SKM-1 (cell line): ENCODE results near the gene RPS13.
"Not testable (repeated sequence)": the region's sequence is repeated elsewhere in the genome, so short reads cannot be mapped to it uniquely, and the experiment has no call there.

Source experiments
- DNase-seq: peaks from one replicate; lab custom pipeline; 2025; ENCODE audit not compliant: unreplicated experiment; lab: John Stamatoyannopoulos, UW

The RPS13 gene

DNA sequence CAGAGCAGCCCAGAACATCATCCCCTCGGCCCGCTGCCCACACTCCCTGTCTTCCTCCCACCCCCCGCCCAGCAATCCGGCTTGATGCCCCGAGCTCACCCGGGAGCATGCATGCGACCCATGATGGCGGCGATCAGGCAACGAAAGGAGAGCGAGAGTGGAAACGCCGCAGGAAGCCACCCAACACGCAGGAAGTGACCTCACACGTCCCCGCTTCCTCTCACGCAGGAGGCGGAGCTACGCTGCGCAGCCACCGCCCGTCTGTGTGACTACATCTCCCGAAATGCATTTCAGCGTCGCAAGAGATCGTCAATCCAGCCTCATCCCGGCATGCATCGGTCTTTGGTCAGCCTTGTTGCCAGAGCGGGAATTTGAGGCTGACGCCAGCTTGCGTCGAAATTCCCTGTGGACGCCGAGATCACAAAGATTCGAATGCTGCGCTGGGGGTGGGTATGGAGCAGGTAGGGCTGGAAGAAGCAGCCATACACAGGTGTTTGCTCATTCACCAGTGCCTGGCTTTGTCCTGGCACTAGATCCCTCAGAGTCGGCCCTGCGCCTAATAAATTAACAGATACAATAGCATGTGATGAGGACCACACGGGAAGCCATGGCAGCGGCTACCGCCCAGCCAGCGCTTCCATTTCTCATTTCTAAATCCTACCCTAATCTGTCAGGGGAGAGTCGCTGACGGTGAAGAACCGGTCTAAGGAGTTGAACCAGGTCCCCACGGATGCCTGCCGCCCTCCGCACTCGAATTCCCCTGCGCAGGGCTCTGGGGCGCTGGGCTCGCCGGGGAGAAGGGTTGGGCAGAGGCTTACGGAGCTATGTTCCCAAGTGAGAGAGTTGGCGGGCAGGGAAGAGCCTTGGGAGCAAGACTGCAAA lies at the start of gene RPS13:
TSS of gene RPS13 (minus strand) at position 148 of the 882 bp plus-strand sequence. CDS start at position 122, 26 bp downstream.
- DNase-seq = peak; percentile 93

DNA sequence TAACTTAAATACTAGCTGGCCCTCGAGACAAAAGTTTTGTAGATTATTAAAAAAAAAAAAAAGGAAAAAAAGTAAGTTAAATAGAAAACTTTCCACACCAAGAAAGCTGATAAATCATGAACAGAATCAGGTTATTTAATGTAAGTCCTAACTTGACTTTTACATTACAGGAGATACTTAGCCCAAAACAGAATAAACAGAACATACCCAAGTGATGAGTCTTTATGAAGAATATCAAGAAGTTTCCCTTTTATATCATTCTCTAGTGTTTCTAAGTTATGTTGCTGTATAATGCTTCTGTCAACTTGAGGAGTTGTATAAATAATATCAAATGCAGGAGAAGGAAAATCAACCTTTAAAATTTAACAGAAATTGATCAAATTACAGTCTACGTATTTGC lies 44.5 kb upstream of the RPS13 start:
- DNase-seq = no peak

DNA sequence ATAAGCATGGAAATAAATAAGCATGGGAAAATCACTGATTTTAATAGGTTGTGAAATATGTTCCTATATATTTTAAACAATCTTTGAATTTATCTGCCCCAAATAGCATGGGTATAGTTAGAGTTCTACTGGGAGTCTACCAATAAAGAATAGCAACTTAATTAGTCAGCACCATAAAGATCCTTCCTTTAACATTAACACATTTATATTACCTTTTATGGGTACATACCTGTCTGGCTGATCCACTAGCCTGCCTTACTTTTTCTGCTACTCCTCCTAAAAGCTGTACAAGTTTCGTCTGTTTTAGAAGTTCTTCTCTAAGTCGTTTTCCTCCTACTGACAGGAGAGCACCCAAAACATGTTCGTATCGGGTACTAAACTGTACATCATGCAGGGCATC lies 39.8 kb upstream of the RPS13 start:
- DNase-seq = no peak

DNA sequence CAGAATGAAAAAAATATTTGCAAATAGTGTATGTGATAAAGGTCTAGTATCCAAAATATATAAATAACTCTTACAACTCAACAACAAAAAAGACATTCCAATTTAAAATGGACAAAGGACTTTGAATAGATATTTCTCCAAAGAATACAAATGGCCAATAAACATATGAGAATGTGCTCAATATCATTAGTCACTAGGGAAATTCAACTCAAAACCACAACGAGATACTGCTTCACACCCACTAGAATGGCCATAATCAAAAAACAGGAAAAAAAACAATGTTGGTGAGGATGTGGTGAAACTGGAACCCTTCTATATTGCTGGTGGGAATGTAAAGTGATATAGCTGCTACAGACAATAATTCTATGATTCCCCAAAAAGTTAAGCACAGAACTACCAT lies 38.6 kb upstream of the RPS13 start:
- no peak for DNase-seq

DNA sequence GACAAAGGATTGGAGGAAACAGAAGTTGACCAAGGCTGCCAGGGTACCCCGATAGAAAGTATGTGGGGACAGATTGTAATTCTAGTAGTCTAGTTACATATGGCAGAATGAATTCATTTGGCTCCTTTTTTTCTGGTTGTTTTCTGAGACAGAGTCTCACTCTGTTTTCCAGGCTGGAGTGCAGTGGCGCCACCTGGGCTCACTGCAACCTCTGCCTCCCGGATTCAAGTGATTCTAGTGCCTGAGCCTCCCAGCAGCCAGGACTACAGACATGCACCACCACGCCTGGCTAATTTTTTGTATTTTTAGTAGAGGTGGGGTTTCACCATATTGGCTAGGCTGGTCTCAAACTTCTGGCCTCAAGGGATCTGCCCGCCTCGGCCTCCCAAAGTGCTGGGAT lies 30.3 kb upstream of the RPS13 start:
- not testable (repeated sequence) for DNase-seq

DNA sequence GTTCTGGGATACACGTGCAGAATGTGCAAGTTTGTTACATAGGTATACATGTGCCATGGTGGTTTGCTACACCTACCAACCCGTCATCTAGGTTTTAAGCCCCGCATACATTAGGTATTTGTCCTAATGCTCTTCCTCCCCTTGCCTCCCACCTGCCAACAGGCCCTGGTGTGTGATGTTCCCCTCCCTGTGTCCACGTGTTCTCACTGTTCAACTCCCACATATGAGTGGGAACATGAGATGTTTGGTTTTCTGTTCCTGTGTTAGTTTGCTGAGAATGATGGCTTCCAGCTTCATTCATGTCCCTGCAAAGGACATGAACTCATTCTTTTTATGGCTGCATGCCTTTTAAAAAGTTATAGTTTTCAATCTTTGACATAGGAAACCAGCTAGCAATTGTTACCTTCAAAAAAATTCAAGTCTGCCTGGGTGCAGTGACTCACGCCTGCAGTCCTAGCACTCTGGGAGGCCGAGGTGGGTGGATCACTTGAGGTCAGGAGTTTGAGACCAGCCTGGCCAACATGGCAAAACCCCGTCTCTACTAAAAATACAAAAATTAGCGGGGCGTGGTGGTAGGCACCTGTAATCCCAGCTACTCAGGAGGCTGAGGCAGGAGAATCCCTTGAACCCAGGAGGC lies 28.1 kb upstream of the RPS13 start:
- not testable (repeated sequence) for DNase-seq

DNA sequence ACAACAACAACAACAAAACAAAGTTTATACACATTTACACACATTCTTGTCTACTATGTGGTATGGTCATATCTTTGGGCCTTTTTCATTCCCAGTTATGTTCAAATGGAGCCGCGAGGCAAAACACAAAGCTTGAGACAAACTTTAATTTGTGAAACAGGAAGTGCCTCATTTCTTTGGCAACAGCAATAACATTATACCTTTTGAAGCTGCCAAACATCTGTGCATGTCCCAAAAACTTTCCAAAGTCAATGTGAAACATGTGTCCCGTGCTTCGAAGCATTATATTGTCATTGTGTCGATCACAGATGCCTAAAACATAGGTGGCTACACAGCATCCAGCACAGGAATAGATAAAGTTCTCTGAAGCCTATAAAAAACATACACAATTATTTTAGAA lies 25.0 kb upstream of the RPS13 start:
- no peak for DNase-seq

DNA sequence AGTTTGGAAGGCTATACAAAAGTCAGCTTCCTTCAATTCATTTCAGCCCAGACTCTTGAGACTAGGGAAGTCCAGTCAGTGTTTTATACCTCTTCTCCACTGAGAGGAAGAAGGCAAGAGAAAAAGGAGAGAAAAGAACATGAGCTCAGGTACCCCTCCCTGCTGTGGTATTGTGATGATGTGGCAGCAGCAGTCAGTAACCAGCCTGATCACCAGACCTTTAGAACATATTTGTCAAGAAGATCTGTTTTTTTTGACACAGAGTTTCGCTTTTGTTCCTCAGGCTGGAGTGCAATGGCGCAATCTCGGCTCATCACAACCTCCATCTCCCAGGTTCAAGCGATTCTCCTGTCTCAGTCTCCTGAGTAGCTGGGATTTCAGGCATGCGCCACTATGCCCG lies 21.2 kb upstream of the RPS13 start:
- no peak for DNase-seq

DNA sequence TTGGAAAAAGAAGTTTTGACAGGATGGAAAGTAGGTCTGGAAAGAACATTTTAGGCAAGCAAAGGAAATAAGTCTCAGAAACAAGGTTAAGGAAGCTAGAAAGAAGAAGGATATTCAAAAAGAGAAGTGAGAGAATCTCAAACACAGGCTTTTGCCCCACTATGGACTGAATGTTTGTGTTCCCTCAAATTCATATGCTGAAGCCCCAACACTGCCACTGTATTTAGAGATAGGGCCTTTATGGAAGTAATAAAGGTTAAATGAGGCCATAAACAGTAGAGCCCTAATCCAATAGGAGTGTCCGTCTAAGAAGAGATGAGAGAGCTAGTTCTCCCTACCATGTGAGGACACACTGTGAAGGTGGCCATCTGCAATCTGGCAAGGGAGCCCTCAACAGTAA lies 20.6 kb upstream of the RPS13 start:
- DNase-seq = peak; percentile 20

DNA sequence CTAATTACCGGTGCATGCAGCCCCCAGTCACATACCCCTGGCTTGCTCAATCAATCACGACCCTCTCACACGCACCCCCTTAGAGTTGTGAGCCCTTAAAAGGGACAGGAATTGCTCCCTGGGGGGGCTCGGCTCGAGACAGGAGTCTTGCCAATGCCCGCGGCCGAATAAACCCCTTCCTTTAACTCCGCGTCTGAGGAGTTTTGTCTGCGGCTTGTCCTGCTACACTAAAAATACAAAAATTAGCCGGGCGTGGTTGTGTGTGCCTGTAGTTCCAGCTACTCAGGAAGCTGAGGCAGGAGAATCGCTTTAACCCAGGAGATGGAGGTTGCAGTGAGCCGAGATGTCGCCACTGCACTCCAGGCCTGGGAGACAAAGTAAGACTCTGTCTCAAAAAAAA lies 8.5 kb upstream of the RPS13 start:
- not testable (repeated sequence) for DNase-seq

DNA sequence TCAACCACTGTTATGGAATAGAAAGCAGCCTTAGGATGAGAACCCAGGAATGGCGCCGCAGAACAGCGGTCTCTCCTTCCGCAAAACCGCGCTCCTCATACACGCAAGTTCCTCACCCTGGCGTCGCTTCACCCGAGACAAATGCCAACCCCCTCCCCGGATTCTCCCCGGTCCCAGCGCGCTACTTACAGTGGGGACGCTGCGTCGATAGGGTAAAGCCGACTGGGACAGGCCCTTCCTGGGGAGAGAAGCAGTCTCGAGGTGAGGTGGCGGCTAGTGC lies 287 bp downstream of the RPS13 start:
- DNase-seq = no peak

DNA sequence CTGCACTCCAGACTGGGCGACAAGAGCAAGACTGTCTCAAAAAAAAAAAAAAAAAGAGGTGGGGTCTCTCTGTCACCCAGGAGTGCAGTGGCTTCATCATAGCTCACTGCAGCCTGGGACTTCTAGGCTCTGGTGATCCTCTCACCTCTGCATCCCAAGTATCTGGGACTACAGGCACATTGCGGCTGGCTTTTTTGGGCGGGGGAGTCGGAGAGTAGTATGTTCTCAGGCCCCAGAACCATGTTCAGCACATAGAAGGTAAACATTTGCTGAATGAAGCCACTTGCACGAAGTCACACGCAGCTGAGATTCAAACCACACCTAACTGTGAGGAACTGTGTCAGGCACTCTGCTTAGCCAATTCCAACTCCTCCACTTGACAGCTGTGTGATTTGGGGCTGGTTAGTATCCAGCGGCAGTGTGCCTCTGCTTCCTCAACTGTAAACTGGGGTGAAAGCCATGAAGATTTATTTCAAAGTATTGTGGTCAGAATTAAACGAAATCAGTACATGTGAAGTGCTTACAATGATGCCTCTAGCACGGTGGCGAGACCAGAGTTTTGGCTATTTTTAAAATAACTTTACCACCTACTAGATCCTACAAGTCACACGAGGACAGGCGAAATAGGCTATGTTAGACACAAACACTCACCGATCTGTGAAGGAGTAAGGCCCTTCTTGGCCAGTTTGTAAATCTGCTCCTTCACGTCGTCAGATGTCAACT lies 789 bp downstream of the RPS13 start:
- DNase-seq = no peak

DNA sequence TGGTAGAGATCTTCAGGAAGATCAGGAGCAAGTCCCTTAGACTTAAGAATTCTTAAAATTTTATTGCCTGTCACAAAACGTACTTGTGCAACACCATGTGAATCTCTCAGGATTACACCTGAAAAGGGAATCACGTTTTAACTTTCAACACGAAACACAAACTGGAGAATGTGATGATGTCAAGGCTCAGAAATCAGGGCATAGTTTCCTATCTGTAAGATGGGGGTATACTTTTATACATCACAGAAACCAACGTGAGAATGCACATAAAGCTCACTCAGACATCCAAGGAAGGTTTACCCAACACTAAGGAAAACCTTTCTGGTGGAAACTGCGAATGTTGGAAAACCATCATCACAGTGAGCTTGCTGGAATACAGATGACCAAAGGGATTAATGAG lies 2.0 kb downstream of the RPS13 start:
- DNase-seq = no peak

DNA sequence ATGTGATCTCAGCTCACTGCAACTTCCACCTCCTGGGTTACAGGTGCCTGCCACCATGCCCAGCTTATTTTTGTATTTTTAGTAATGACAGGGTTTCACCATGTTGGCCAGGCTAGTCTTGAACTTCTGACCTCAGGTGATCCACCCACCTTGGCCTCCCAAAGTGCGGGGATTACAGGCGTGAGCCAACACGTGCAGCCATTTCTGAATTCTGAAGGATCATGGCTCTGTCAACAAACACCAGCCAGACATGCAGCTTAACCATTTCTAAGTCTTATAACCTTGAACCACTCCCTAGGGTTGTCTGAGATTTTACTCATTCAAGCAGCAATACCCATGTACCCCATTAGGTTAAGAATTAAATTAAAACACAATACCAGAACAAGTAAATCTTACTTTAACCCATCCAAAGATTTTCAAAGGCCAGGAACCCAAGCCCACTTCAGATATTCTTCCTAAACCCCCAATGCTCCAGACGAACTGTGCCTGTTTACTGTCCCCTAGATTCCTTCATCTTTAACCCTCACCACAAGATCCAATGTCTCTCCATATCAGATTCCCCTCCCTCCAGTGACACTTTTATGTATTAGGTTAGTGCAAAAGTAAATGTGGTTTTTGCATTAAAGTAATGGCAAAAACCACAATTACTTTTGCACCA lies 4.0 kb downstream of the RPS13 start:
- DNase-seq = no peak

DNA sequence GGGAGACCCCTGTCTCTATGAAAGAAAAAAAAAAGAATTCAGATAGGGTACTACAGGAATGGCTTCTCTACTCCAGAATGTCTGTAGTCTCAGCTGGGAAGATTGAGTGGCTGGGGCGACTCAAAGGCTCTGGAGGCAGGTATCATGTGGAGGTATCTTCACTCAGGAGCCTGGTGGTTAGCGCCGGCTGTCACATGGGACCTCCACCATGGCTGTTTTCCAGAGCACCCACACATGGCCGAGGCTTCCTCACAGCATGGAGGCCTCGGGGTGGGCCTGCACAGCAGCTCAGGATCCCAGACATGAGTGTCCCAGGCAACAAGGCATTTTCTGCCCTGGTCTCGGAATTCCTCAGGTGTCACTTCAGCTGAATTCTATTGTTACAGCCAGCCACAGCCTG lies 10.1 kb downstream of the RPS13 start:
- no peak for DNase-seq

DNA sequence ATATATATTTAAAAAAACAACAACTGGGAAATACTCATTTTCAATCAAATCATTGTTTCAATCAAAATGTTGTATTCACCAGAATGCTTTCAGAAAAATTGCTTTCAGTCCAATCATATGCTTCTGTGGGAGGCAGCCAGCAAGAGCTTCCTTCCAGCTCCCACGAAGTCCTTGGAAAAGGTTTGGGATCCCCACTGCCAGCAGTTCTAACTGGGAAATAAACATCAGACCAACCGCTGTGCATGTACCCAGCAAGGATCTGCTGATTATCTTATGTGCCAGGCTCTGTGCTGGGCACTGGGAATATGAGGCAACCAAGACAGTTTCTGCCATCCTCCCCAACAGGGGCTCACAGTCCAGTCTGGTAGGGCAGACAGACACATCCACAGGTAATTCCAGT lies 10.8 kb downstream of the RPS13 start:
- DNase-seq = no peak

DNA sequence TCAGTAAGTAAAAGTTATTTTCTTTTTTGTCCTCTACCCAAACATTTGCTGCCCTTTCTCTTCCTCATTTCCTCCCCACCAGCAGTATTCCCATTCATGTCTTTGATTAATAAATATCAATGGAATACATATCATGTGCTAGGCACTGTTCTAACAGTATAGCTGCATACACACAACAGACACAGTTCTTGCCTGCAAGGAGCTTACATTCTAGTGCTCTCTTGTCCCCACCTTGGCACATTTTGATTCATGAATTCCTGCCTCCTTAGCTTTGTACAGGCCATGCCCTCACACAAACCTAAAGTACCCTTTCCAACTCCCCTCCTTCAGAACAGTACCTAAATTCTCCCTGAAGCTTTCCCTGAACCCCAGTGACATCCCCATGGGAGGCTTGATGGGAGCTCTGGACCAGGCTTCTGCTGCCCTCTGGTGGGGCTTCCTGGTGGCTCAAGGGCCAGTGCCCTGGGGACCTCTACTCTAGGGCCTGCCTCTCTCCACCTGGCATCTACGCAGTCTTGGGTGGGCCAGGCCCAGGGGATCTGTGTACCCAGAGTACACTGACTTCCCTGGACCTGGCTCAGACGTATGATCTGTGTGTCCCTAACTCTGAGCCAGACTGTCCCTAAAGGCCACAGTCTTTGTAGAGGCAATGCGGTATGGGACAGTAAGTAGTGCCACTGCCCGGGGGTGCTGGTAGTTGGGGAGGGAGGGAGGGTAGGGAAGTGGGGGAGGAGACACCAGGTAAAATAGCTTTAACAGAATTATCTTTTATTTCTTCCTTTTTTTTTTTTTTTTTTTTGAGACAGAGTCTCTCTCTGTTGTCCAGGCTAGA lies 14.1 kb downstream of the RPS13 start:
- peak; percentile 29 for DNase-seq

DNA sequence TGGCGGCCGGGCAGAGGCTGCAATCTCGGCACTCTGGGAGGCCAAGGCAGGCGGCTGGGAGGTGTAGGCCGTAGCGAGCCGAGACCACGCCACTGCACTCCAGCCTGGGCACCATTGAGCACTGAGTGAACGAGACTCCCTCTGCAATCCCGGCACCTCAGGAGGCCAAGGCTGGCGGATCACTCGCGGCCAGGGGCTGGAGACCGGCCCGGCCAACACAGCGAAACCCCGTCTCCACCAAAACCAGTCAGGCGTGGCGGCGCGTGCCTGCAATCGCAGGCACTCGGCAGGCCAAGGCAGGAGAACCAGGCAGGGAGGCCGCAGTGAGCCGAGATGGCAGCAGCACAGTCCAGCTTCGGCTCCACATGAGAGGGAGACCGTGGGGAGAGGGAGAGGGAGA lies 26.3 kb downstream of the RPS13 start:
- DNase-seq = not testable (repeated sequence)

DNA sequence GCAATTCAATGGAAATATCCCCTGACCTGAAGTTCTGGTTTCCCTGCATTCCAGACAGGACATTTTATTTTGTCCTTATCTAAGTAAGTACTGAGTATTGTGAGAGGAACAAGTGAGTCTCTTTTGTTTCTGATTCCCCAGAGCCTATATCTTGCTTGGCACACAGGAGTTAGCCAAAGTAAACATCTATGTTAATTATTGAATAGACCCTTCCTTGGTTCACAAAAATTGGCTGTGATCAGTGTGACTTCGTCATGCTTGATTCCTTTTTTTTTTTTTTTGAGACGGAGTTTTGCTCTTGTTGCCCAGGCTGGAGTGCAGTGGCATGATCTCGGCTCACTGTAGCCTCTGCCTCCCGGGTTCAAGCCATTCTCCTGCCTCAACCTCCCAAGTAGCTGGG lies 29.0 kb downstream of the RPS13 start:
- not testable (repeated sequence) for DNase-seq

DNA sequence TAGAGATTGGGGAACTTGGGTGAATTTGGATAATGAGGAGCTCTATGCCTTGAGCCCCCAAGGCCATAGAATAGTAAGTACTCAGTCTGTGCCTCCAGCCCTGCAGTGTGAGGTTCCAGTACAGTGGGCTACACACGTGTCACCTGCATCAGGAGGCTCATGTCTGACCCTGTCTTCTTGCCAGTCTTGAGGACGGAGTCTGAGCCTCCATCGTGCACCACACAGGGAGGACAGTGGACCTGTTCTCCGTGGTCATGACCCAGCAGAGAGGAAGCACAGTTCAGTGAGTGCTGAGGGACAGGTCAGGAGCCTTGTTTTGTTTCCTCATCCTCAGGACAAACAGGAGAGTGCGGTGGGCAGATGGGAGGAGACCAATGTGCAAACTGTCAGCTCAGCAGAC lies 30.8 kb downstream of the RPS13 start:
- no peak for DNase-seq
